GM19467 (cell line): ENCODE results near the gene PTK7.

Source experiments
- ATAC-seq: cut with Tn5 transposase; IDR thresholded peaks from one replicate; pipeline ENCODE4 v1.9.1; 2021; ENCODE audit warnings: mild to moderate bottlenecking, moderate library complexity; ENCODE audit not compliant: unreplicated experiment

PTK7 gene

GRCh38 chr6:43203718-43204095, 127.6 kb downstream of the PTK7 start:
- ATAC-seq, result no peak

GRCh38 chr6:43204271-43205105, 128.4 kb downstream of the PTK7 start:
- no peak for ATAC-seq

- ATAC-seq, result no peak
Observed at GRCh38 chr6:43205849-43206248, 129.7 kb downstream of the PTK7 start.

GRCh38 chr6:43207286-43207685, 131.2 kb downstream of the PTK7 start:
- no peak for ATAC-seq
